Measurements from ENCODE around the gene CSE1L. TPM values are rescaled to one million over a fixed set of nuclear protein-coding genes. Genes with fewer than 3 reads are reported as not detected.

CSE1L gene
- total and polyA plus RNA-seq, 2 experiments from 2014 or later = 163 to 326 TPM

Small RNAs within 50 kb of the gene (small RNA-seq; reads per million reads assigned to genes)
- not detected for gene SNAP23P1 (ENCODE audit: low replicate concordance)

Other genes starting within 250 kb of the CSE1L start
- gene PREX1, start 218.3 kb upstream of the CSE1L start, total RNA-seq (2014; rRNA removed; shearing (Covaris generic)) = 7.8 and 10.3 TPM in 2 replicates
- gene PREX1, start 218.3 kb upstream of the CSE1L start, polyA plus RNA-seq (2016; fragmentation: Nextera tagmentation; extraction: Ambion mirVana) = 2.4 and 2.6 TPM in 2 replicates
- gene ARFGEF2, start 124.6 kb upstream of the CSE1L start, total RNA-seq (2014; rRNA removed; shearing (Covaris generic)) = 25.5 and 26.3 TPM in 2 replicates
- gene ARFGEF2, start 124.6 kb upstream of the CSE1L start, polyA plus RNA-seq (2016; fragmentation: Nextera tagmentation; extraction: Ambion mirVana) = 7.2 and 7.5 TPM in 2 replicates
- 102 and 111 TPM in 2 replicates for gene STAU1, start 142.0 kb downstream of the CSE1L start, total RNA-seq (2014; rRNA removed; shearing (Covaris generic))
- gene STAU1, start 142.0 kb downstream of the CSE1L start, polyA plus RNA-seq (2016; fragmentation: Nextera tagmentation; extraction: Ambion mirVana) = 102 and 104 TPM in 2 replicates
- gene DDX27, start 173.1 kb downstream of the CSE1L start, total RNA-seq (2014; rRNA removed; shearing (Covaris generic)) = 50.3 and 53.3 TPM in 2 replicates
- gene DDX27, start 173.1 kb downstream of the CSE1L start, polyA plus RNA-seq (2016; fragmentation: Nextera tagmentation; extraction: Ambion mirVana) = 81.3 and 91.5 TPM in 2 replicates
- gene ZNFX1, start 231.7 kb downstream of the CSE1L start, total RNA-seq (2014; rRNA removed; shearing (Covaris generic)) = 11.1 and 12.1 TPM in 2 replicates
- gene ZNFX1, start 231.7 kb downstream of the CSE1L start, polyA plus RNA-seq (2016; fragmentation: Nextera tagmentation; extraction: Ambion mirVana) = 6.1 and 6.2 TPM in 2 replicates